ENCODE results near the gene SNTG2.
"Not testable (repeated sequence)": the region's sequence is repeated elsewhere in the genome, so short reads cannot be mapped to it uniquely, and the experiment has no call there.

Gene SNTG2

DNA sequence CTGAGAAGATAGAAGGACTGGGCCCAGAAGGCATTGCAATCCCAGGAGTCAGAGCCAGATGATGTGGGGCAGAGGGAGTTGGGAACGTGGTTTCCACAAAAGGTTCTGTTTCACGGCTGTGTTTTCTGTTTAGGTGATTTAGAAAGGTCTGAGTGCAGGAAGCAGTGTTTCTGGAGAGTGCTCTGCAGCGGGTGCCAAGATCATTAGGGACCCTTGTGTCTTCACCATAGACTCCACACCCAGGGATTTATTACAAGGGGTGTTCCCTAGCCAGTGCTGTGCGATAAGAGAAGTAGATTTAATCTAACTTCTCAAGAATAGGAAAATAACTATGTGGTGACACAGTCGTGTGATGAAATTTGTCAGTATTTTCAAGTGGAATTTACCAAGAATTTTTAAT lies 241.5 kb downstream of the SNTG2 start:
- no peak for DNase-seq (ENCODE audit: low read depth in 3 of 3)

DNA sequence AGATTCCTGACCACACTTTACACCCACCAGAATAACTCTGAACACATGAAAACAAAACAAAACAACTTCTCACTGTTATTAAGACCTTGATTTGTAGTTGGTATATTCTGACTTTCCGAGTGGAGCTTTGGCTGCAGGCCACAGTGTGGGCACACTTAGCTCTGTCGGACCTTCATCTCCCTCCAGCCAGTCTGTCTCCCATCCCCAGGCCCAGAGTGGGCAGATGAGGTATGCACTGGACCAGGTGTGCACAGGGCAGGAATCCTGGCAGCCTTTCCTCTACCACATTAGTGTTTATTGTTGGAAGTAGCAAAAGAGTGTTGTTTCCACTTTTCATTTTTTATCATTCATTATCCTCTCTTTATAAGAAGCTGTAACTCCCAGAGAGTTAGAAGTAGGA lies 243.2 kb downstream of the SNTG2 start:
- no peak for DNase-seq (ENCODE audit: low read depth in 3 of 3)

DNA sequence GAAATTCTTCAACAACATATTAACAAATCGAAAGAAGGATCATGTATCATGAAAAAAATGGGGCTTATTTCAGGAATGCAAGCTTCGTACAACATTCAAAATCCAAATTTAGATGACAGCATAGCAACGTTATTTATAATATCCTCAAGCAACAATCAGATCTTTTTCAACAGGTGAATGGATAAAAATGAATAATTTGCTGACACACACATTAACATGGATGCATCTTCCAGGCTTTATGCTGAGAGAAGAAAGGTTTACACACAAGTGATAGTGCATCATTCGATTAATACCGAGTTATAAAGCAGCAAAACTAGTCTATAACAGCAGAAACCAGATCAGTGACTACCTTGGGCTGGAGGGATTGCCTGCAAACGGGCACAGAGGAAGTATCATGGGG lies 253.1 kb downstream of the SNTG2 start:
- DNase-seq (ENCODE audit: low read depth in 3 of 3) = no peak

DNA sequence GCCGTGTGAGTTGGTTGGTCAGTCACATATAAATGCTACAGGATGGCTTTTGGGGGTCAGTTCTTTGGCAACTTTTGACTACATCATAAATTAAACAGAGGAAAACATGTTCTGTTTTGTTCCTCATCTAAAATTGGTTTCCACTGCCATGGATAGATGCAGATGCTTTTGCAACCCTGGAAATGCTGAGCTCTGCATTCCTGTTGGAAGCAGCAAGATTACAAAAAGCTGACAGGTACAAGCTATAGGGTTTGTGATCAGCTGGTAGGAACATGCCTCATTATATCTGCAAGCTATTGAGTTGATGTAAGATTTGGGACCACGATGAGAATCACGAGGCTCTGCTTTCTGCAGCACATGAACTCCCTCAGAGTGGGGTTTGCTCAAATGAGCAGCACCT lies 255.2 kb downstream of the SNTG2 start:
- DNase-seq (ENCODE audit: low read depth in 3 of 3) = no peak

DNA sequence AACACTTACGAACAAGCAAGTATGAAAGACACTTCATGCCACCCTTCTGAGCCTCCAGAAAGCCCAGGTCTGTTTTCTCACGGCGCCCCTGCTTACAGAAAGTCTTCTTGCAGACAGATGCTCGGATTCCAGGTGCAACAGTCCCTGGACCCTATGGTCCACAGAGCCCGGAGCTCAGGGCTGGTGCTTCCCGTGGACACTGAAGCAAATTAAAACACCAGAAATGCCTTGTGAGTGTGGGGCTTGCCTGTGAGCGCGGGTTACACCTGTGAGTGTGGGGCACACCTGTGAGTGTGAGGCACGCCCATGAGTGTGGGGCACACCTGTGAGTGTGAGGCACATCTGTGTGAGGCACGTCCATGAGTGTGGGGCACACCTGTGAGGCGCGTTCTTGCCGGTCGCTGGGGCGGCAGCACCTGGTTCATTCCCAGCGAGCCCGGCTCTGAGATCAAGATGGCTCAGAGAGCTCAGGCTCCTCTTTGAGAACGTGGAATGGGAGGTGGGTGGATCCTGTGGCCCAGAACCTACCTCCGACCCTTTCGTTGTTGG lies 257.4 kb downstream of the SNTG2 start:
- no peak for DNase-seq (ENCODE audit: low read depth in 3 of 3)

DNA sequence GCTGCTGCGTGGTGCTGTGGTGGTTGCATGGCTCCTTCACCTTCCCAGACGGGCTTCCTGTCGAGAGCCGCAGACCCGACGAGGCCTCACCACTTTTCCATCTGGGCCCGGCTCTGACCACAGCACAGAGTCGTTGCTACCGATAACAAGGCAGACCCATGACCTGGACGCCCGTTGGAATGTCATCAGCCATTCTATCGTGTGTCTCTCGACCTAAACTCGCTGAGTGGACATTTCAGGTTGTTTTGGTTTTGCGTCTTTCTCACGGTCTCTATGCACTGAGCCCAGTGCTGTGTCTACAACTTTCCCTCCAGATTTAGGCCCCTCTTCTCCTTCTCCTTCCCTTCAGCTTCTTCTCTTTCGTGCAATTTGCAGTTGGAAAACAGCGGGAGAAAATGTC lies 257.9 kb downstream of the SNTG2 start:
- no peak for DNase-seq (ENCODE audit: low read depth in 3 of 3)

DNA sequence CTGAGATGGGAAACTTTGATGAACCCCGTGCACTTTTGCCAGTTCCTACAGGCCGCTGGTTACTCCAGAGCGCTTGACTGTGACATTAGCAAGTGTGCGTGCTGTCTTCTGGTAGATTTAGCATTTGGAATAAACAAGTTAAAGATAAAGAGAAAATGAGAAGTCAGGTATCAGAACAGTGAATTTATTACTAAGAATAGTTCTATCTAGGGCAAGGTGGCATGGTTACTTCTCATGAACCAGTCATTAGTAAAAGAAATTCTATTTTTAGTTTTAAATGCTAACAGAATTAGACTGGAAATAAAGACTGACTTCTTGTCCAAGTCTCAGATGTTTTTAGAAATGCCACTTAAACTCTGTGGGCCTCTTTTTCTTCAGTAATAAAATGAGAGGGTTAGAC lies 258.6 kb downstream of the SNTG2 start:
- no peak for DNase-seq (ENCODE audit: low read depth in 3 of 3)

DNA sequence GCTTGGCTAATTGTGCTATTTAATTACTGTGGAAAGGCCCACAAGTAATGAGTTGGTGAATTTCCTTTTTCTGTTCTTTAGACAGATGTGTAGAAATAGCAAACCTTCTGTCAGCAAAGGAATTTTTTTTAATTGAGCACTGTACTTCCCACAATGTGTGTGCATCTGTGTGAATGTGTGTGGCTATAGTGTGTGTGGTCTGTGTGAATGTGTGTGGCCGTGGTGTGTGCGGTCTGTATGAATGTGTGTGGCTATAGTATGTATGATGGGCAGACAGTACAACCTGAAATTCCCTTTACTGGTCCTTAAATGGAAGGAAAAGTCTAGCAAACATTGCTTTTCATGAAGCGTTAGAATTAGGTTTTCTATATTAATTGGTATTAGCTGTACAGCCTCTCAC lies 259.1 kb downstream of the SNTG2 start:
- DNase-seq (ENCODE audit: low read depth in 3 of 3) = no peak

DNA sequence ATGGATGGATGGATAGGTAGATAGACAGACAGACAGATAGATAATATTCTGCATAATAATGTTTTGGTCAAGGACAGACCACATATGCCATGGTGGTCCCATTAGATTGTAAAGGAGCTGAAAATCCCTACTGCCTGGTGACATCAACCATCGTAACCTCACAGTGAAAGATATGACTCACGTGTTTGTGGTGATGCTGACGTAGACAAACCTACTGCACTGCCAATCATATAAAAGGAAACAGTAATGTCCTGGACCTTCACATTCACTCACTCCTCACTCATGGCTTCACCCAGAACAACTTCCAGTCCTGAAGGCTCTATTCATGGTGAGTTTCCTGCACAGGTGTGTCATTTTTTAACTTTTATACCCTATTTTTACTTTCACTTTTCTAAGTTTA lies 259.7 kb downstream of the SNTG2 start:
- DNase-seq (ENCODE audit: low read depth in 3 of 3) = no peak

DNA sequence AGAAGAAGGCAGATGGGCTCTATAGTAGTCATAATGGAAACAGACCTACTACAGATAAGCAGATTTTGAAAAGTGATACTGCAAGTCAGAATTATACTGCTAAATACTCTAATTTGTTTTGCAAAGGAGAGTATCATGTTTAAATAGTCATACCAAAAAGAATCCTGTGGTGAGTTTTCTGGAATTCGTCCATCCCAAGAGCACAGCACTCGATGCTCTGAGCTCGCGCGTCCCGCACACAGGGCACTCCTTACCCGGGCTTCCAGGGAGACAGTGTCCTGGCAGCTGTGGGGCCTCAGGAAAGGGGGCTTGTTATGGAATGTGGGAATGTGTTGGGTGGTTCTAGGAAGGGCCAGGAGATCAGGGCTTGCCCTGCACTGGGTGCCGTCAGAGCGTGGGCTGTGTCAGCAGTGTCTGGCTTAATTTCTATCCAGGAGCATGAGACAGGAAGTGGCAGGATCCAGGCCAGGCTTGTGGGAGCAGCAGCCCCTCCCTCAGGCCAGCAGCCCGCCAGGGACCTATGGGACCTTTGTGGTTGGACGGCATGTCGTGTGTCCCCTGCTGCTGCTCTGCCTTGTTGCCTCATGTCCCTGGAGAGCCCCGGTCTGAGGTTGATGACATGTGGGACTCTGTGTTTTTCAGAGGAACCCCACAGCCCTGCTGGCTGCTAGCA lies 269.4 kb downstream of the SNTG2 start:
- no peak for DNase-seq (ENCODE audit: low read depth in 3 of 3)

DNA sequence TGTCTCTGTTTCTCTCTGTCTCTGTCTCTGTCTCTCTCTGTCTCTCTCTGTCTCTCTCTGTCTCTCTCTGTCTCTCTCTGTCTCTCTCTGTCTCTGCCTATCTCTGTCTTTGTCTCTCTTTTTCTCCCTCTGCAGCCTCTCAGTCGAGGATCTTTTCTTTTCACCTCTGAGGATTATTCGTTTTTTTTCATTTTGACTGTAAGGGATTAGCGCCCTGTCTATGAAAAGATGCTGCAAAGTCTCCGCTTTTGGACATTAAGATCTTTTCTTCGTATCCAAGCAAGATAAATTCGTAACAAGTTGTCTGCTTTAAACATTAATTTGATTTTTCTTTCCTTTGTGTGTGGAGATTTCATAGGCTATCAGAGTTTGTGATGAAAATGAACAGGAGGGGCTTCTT lies 271.4 kb downstream of the SNTG2 start:
- no peak for DNase-seq (ENCODE audit: low read depth in 3 of 3)

DNA sequence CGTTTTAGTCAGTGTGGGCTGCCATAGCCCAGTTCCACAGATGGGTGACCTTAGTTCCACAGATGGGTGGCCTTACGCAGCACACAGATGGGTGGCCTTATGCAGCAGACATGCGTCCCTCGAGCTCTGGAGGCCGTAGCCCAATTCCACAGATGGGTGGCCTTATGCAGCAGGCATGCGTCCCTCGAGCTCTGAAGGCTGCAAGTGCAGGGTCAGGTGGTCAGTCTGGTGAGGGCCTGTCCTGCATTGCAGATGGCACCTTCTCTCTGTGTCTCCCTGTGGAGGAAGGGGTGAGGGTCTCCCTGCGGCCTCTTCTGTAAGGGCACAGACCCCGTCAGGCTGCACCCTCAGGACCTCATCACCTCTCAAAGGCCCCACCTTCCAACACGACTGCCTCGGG lies 273.1 kb downstream of the SNTG2 start:
- no peak for DNase-seq (ENCODE audit: low read depth in 3 of 3)

DNA sequence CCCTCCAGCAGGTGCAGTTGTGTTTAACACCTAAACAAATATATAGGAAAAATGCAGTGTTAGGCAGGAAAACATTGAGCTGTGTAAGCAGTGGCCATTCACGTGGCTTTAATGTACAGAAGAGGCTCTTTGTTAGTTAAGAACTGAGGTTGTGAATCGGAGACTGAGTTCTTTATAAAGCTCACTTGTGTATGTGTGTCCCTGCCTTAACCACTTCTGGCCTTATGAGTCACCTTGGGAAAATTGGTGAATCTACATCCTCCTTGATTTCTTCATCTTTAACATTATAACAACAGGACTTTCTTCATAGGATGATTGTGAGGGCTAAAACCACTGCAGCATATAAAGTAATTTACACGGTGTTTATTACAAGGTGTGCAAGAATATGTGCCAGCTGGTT lies 274.3 kb downstream of the SNTG2 start:
- DNase-seq (ENCODE audit: low read depth in 3 of 3) = no peak

DNA sequence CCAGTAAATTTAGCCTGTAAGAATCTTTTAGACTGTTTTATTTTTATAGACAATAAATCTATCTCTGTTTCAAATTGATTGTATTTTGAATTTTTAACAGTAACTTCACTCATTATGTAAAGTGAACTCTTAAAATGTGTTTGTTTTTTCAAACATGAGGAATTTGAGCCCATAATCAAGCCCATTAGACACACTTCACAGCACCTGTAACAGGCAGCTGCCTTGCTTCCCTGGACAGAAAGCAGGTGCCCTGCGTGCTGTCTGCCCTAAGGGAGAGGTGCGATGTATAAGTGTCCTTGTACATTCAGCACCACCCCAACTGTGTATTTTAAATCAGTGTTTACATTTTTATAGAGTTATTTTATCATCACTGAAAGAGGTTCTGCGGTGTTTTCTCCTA lies 276.1 kb downstream of the SNTG2 start:
- no peak for DNase-seq (ENCODE audit: low read depth in 3 of 3)

DNA sequence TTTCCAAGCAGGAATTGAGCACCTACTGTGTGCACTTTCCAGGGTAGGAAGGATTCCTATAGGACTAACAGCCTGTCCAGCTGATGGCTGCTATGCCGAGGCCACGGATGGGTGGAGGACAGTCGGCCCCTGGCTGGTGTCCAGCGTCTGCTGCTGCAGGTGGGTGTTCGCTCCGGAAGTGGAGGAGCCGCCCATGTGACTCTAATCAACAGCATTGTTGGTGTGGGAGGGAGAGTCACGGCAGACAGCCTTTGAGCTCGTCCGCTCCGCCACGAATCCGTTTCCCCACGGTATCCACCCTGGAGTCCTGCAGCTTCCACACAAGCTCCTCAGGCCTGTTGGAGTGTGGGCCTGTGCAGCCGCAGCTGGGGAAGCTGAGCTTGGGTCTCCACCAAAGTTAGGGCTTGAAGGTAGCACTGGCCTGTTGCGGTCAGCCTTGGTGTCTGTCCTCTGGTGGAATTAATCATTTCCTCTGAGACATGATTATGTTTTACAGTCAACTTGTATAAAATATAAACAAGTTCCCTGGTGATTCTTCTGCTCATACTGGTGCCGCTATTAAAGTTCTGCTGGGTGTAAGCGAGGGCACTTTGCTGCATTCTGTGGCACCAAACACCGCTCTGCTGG lies 276.7 kb downstream of the SNTG2 start:
- DNase-seq (ENCODE audit: low read depth in 3 of 3) = no peak

DNA sequence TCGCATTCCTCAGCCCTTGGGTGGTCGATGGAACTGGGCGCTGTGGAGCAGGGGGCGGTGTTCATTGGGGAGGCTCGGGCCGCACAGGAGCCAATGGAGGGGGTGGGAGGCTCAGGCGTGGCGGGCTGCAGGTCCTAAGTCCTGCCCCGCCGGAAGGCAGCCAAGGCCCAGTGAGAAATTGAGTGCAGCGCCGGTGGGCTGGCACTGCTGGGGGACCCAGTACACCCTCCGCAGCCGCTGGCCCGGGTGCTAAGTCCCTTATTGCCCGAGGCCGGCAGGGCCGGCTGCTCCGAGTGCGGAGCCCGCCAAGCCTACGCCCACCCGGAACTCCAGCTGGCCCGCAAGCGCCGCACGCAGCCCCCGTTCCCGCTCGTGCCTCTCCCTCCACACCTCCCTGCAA lies 278.9 kb downstream of the SNTG2 start:
- not testable (repeated sequence) for DNase-seq (ENCODE audit: low read depth in 3 of 3)

DNA sequence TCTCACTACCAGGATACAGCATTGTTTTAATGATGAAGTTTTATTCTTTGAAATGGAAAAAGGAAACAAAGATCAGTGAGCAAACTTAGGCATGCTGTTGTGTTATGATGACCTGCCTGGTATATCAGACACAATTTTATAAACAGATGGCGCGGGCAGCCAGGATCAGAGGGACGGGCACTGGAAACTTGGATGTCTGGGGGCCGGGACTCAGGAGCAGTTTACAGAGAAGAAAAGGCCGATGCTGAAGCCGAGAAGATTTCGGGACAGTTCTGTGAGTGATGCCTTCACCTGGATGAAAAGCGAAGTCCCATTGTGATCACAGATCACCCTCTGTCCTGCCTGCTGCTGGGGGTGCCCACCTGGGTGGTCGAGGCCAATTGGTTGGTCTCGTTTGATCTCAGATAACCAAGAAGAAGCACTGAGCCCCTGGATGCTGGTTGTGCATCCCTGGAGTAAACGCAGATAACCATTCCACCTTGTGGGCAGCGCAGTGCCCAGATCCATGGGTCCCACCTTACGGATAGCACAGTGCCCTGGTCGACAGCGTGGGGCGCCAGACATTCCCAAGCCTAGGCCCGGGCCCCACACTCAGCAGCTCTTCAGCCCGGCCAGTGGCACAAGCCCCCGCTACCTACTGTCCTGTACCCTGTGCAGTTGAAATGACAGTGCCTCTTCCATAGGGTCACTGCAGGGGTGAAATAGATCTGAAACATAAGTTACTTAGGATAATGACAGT lies 279.7 kb downstream of the SNTG2 start:
- DNase-seq (ENCODE audit: low read depth in 3 of 3) = no peak

DNA sequence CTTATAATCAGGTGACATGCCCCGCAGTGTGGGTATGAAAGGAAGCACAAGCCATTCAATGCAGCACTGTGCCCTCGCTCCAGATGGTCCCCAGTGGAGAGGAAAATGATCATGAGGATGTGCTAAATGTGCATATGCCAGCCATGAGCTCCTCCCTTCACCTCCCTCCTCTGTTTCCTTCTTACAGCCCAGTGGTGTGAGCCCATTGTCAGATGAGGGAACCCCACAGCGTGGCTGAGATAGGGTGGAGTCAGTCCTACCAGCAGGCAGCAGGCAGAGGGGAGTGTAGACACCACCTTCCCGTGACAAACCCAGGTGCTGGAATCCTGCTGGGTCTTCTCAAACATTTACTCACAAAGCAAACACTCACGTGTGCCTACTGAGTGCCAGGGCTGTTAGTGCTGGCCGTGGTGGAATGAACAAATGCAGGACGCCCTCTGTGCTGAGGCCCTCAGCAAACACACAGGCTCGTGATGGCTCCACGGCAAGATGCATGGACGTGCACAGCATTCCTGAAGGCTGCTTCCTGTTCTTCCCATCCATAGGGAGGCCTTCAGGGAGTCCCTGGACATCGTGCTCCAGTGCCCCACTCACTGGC lies 280.9 kb downstream of the SNTG2 start:
- DNase-seq (ENCODE audit: low read depth in 3 of 3) = no peak

DNA sequence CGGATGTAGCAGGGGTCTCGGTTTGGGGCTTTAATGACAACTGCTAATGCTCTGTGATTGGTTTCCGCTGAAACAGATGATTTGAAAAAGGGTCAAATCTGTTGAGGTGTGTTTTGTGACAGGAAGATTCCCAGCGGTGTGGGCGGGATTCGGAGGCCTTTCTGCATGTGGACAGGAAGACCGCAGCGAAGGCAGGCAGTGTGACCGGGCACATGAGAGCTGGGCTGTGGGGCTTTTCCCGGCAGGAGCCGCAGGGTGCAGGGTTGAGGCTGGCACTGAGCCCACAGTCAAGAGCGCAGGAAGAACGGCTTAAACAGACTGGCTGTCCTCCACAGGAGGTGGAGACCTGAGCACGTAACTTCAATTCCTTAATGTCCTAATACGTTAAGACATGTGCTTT lies 282.6 kb downstream of the SNTG2 start:
- no peak for DNase-seq (ENCODE audit: low read depth in 3 of 3)

DNA sequence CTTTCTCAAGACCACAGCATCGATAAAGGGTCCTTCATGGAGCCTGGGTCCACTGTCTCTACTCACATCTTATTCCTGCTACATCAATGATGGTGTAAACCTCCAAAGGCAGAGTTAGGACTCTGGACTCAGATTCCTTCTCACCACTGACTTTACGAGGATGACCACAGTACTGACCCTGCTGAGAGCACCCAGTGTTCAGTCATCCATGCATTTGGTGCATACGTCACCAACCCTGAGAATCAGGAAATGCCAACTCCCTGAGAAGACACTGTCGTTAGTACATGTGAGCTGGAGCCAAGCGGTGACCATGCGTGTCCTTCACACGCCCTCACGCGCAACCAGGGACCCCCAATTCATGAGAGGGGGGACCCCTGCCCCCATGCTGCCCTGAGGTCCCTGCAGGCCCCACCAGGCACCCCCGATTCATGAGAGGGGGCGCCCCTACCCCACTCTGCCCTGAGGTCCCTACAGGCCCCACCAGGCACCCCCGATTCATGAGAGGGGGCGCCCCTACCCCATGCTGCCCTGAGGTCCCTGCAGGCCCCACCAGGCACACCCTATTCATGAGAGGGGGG lies 284.2 kb downstream of the SNTG2 start:
- DNase-seq (ENCODE audit: low read depth in 3 of 3) = no peak

DNA sequence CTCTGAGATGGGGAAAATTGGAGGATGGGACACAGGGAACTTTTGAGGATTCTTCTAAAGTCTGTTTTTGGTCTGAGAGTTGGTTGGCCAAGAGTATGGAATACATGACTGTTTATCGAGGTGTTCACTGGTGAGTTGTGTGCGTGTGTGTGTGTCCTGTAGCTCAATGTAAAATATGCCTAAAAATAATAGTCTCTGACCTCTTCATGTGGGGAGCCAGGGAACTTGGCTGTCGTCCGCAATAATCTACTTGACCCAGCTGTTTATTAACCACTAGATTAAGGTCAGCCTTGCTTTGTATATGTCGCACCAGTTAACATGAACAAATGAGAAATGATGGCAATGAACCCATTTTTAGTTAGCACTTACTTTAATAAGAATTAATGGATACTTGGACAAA lies 285.2 kb downstream of the SNTG2 start:
- DNase-seq (ENCODE audit: low read depth in 3 of 3) = no peak

DNA sequence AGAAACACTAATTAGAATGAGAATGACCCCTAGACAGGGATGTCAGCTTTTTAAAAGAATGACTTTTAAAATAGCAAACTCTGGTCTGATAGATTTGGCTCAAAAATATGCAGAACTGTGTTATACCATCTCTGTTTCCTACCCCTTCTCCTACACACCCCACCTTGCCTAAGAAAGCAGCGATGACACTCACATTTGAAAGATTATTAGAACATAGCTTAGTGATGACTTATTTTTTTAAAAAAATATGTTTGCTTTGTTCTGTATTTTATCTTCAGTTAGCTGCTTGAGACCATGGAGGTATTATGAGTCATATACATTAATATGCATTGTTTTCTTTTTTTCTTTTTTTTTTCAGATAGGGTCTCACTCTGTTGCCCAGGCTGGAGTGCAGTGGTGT lies 286.0 kb downstream of the SNTG2 start:
- DNase-seq (ENCODE audit: low read depth in 3 of 3) = no peak
